Frontal cortex (tissue), 4 donors: ENCODE results near the gene FUOM. TPM values are rescaled to one million over a fixed set of nuclear protein-coding genes. Genes with fewer than 3 reads are reported as not detected.

ENCODE experiments used
- DNase-seq, 2 donors: peaks; one replicate each; pipeline ENCODE4 v3.0.0; 2012; ENCODE audit warnings: low spot score in 2 of 2
- FAIRE-seq: peaks from 2 replicates; lab custom pipeline; 2012; peaks lifted over from hg19 to GRCh38; lab: Jason Lieb, UNC
- total RNA-seq: library from RNA; depleted of rRNA; stranded (reverse); fragments of >200 nt; gene quantifications from one replicate; pipeline ENCODE4 v1.2.3, GENCODE V29; 2014
- donor health status: control.
- donor health status: control.
- donor health status: control.

FUOM gene
- total RNA-seq, 1 donor from 2014 or later, result 6.9 TPM

DNA sequence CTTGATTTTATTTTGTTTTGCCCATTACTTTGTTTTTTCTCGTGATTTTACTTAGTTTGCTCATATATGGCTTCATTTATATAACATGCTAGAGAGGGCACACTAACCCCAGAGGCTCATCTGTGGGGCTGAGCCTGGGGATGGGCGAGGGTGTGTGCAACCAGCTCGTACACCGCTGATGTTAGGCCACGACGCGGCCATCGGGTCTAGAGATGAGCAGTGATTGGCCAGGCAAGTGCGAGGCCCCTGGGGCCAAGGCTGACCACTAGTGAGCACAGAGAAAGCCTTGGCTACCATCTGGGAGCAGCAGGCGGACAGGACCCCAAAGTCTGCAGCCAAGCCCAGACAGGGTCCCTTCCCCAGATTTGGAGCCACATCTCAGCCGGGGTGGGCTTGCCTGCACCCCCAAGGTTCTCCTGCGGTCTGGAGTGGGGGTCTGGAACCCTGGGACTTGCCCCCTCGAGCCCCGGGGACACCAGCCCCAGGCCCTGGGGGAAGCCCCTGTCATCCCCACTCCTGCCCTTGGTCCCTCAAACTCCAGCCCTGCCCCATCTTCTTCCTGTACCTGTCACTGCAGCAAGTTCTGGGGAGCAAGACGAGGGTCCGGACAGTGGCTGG is 3.7 kb downstream of the FUOM start:
- no peak for FAIRE-seq

GRCh38 chr10:133353202-133353959 is 4.4 kb downstream of the FUOM start:
- DNase-seq, result no peak
- FAIRE-seq, result no peak

More for the DNA sequence above, 3.7 kb downstream of the FUOM start:
- no peak for DNase-seq

DNA sequence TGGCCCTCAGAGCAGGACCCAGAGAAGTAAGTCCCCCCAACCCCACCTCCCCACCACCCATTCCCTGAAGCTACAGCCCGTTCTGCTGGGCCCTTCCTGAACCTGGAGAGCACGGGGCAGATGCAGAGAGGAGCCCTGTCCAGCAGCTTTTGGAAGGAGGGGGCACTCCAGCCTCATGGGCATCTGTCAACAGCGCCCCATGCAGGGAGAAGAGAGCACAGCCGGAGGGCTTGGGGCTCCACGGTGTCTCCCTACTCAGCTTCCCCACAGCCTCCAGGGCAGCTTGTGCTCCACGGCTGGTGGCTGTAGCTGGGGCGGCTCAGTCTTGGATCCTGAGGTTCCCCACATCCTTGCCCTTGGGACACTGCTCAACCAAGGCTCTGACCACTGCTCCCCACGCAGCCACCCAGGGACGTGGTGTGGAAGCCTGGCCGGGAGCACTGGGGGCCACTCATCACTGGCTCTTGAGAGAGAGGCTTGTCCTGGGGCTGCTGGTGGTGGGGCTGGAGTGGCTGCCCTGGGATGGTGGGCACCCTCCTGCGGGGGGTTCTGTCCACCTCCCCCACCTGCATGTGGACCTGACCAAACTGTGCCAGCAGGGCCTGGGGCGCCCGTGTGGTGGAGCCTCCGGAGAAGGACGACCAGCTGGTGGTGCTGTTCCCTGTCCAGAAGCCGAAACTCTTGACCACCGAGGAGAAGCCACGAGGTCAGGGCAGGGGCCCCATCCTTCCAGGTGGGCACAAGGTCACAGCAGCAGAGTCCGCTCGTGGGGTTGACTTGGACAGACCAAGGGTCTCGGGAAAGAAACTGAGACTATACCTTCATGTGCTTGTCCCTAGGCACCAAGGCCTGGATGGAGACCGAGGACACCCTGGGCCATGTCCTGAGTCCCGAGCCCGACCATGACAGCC is 6.2 kb downstream of the FUOM start:
- DNase-seq (no peak), FAIRE-seq (no peak)

DNA sequence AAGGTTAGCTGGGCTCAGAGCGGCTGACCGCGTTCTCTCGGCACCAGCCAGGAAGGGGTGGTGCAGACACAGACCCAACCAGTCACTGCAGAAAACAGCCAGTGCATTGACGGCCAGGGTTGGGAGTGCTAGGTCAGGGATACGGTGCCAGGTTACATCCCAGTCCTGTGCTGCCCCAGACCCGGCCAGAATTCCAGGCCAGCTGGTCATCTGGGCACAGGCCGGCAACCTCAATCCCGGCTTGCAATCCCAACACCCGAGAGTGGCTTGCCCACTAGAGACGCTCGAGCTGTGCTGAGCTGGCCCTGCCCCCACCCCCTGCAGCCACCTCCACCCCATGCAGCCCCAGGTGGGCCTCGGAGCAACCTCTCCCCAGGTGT is 6.9 kb downstream of the FUOM start:
- FAIRE-seq, result no peak
- DNase-seq, result no peak

DNA sequence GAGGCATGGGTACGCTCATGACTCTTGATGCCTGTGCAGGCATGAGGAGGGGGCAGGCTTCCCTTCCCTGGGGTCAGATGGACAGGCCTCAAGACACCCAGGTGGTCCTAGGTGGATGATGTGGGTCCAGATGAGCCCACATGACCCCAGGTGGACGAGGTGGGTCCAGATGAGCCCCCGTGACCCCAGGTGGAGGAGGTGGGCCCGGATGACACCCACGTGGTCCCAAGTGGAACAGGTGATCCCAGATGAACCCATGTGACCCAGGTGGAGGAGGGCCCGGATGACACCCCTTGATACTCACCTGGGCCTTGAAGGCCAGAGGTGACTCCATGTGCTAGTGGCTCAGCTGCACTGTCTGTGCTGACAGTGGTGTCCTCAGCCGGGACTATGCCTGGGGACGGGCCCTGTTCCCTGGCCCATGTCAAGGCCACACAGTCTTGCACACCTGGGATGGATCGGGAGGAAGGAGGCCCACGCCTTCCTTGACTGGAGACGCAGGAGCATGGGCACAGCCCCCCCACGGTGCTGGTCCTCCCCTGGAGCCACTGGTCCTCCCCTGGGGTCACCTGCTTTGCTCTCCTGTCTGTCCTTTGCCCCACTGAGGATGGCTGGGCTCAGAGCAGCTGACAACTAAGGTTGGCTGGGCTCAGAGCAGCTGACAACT is 7.4 kb downstream of the FUOM start:
- FAIRE-seq (no peak), DNase-seq (no peak)

- FAIRE-seq (no peak), DNase-seq (no peak)
Observed at GRCh38 chr10:133349577-133350011, 8.2 kb downstream of the FUOM start.

- FAIRE-seq, result no peak
- no peak for DNase-seq
Observed at GRCh38 chr10:133349160-133349568, 8.7 kb downstream of the FUOM start.

- no peak for FAIRE-seq
- no peak for DNase-seq
Observed at GRCh38 chr10:133347710-133348517, 9.9 kb downstream of the FUOM start.

GRCh38 chr10:133346413-133346812 is 11.4 kb downstream of the FUOM start:
- no peak for DNase-seq
- no peak for FAIRE-seq

DNA sequence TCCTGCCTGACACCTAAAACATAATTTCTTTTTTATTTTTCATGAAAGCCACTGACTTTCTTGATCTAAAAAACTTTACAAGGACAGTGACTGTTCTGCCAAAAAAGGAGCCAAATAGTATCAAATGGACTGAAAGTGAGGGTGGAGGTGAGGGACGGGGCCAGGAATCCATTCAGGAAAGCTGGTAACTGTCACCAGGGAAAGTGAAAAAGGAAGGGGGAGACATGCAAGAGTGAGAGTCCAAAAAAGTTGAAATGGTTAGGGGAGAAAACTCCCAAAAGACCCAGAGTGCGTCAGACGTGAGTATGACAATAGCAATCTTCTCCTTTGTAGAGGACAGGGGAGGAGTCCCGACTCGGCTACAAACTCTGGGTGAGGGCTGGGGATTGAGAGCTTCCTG is 13.6 kb downstream of the FUOM start:
- FAIRE-seq (no peak), DNase-seq (no peak)

DNA sequence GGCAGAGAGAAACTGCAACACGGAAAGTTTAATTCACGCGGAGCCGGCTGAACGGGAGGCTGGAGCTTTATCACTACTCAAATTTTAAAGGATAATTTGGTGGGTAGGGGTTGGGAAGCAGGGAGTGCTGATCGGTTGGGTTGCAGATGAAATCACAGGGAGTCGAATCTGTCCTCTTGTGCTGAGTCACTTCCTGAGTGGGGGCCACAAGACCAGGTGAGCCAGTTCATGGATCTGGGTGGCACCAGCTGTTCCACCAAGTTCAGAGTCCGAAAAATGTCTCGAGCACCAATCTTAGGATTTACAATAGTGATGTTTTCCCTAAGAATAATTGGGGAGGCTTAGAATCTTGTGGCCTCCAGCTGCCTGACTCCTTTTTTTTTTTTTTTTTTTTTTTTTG is 14.3 kb downstream of the FUOM start:
- FAIRE-seq (no peak), DNase-seq (no peak)

GRCh38 chr10:133342942-133343341 is 14.9 kb downstream of the FUOM start:
- FAIRE-seq (no peak), DNase-seq (no peak)

- FAIRE-seq (no peak), DNase-seq (no peak)
Observed at GRCh38 chr10:133341983-133342382, 15.8 kb downstream of the FUOM start.

DNA sequence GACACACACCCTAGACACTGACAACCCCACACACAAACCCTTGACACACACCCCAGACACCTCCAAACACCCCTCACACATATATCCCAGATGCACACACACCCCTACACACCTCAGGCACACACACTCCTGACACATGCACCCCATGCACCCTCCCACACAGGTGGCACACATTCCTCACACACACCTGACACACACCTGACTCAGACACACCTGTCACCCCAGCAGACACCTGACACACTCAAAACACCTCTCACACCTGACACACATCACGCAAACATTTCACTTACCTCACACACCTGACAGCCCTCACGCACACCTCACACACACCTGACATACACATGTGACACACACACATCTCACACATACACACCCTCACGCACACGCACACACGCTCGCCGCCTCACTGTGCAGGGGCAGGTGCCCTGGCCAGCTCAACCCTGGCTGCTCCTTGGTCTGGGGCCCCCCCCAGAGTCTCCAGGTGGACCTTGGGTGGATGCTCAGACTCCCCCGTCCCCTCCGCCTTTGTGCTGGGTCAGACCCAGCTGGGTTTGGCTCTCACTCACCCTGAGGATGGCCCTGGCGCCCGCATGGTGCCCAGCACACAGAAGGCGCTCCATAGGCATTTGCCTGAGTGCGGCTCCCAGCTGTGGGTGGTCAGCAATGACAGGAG is 18.0 kb downstream of the FUOM start:
- DNase-seq, result no peak
- no peak for FAIRE-seq

DNA sequence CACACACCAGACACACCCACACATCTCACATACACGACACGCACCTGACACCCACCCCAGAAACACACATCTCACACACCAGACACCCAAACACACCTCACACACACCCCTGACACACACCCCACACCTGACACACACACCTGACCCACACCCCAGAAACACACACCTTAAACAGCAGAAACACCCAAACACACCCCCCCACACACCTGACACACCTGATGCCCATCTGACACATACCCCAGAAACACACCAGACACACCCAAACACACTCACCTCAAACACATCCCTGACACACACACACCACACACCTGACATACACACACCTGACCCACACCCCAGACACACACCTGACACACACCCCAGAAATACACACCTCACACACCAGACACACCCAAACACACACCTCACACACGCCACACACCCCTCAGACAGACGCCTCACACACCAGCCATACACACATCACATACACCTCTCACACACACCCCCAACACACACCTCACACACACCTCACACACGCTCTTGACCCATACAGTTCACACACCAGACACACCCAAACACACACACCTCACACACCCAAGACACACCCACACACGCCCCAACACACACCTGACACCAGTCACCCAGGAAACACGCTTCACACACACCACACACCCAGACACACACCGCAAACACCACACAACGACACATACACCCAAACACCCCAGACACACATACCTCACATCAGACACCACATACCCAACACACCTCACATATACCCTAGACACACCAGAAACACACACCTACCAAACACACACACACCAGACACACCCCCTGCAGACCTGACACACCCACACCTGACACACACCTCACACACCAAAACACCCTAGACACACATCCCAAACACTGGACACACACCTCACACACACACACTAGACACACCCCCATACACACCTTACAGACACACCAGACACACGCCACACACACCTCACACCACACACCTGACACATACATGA is 19.4 kb downstream of the FUOM start:
- no peak for FAIRE-seq

GRCh38 chr10:133337370-133337725 is 20.5 kb downstream of the FUOM start:
- FAIRE-seq, result no peak
- no peak for DNase-seq

More for the DNA sequence above, 19.4 kb downstream of the FUOM start:
- DNase-seq, result no peak

- DNase-seq, result peak; percentile 74 to 78
- FAIRE-seq, result no peak
Observed at GRCh38 chr10:133336577-133337369, 21.0 kb downstream of the FUOM start, which contains the start of gene CALY. TSS of gene CALY (minus strand) at chr10:133336896. CDS start at chr10:133328989, 7,907 bp downstream.
